H1 (cell line): ENCODE measurements around the gene NMT2. TPM values are rescaled to one million over a fixed set of nuclear protein-coding genes. Genes with fewer than 3 reads are reported as not detected.

Experiments
- CTCF ChIA-PET: fragments of 300-600 bp; sonication (Branson Sonifier 250); formaldehyde crosslinking; loops from one replicate; lab custom pipeline; 2021; ENCODE audit not compliant: partially characterized antibody; lab: Charles Lee
- POLR2A ChIA-PET: fragments of 300-600 bp; sonication (Branson Sonifier 250); formaldehyde crosslinking; loops from one replicate; lab custom pipeline; 2021; ENCODE audit warnings: inconsistent platforms; ENCODE audit not compliant: partially characterized antibody; lab: Charles Lee
- DNase-seq, 2 experiments: peaks; one replicate each; pipeline versions ENCODE4 v3.0.0 to v3.0.0-alpha.2; 2010 to 2022; ENCODE audit warnings: low spot score in 2 of 2, low read depth in 1 of 2, mixed read lengths in 1 of 2
- FAIRE-seq: peaks from 2 replicates; lab custom pipeline; 2011; peaks lifted over from hg19 to GRCh38; lab: Jason Lieb, UNC
- H2AFZ ChIP-seq: 2 replicates; pipeline ENCODE4 v1.8.1; 2012; ENCODE audit warnings: low read length, inconsistent platforms
- H2AK5ac ChIP-seq: 2 replicates; pipeline ENCODE4 v1.6.1; 2013; ENCODE audit warnings: low read depth, low read length
- H2BK120ac ChIP-seq: replicated peaks from 2 replicates; pipeline ENCODE3; 2013; ENCODE audit warnings: low read depth, low read length, inconsistent platforms
- H2BK12ac ChIP-seq: 2 replicates; pipeline ENCODE4 v1.6.1; 2013; ENCODE audit warnings: low read depth, low read length
- H2BK15ac ChIP-seq: 2 replicates; pipeline ENCODE4 v1.6.1; 2013; ENCODE audit warnings: low read length
- H2BK20ac ChIP-seq: 2 replicates; pipeline ENCODE4 v1.6.1; 2013; ENCODE audit warnings: low read length
- H2BK5ac ChIP-seq: 2 replicates; pipeline ENCODE4 v1.6.1; 2013; ENCODE audit warnings: low read depth, low read length
- H3K14ac ChIP-seq: 2 replicates; pipeline ENCODE4 v1.6.1; 2013; ENCODE audit warnings: inconsistent platforms; ENCODE audit not compliant: insufficient read length
- H3K18ac ChIP-seq: 2 replicates; pipeline ENCODE4 v1.6.1; 2013; ENCODE audit warnings: low read length; ENCODE audit errors: extremely low read depth
- H3K23ac ChIP-seq: 2 replicates; pipeline ENCODE4 v1.6.1; 2013; ENCODE audit warnings: inconsistent platforms; ENCODE audit not compliant: insufficient read length
- H3K23me2 ChIP-seq: 2 replicates; pipeline ENCODE4 v1.6.1; 2013; ENCODE audit warnings: low read depth, low read length
- H3K27ac ChIP-seq: 2 replicates; pipeline ENCODE4 v1.6.1; 2011; ENCODE audit warnings: low read depth, low read length, inconsistent platforms
- H3K27me3 ChIP-seq, 4 experiments: replicated peaks in 1 of 4; 1 replicate in 1 of 4; 2 replicates in 3 of 4; pipeline versions ENCODE4 v1.6.1 to v1.8.1; 2011 to 2013; ENCODE audit warnings: low read length in 3 of 4, mild to moderate bottlenecking in 3 of 4, inconsistent platforms in 2 of 4, mixed read lengths in 2 of 4, moderate library complexity in 1 of 4; ENCODE audit not compliant: control insufficient read depth in 3 of 4, insufficient read depth in 3 of 4; ENCODE audit errors: extremely low read depth in 1 of 4
- H3K36me3 ChIP-seq, 4 experiments: 2 replicates each; pipeline versions ENCODE4 v1.6.1 to v1.8.1; 2011 to 2013; ENCODE audit warnings: mild to moderate bottlenecking in 4 of 4, low read length in 3 of 4, moderate library complexity in 2 of 4, control low read depth in 1 of 4, inconsistent platforms in 1 of 4; ENCODE audit not compliant: insufficient read depth in 4 of 4, control insufficient read depth in 2 of 4
- H3K4ac ChIP-seq: replicated peaks from 2 replicates; pipeline ENCODE3; 2013; ENCODE audit warnings: low read length, low read depth, mixed read lengths, inconsistent platforms; ENCODE audit not compliant: insufficient read length
- H3K4me1 ChIP-seq, 4 experiments: replicated peaks in 1 of 4; 1 replicate in 1 of 4; 2 replicates in 3 of 4; pipeline versions ENCODE4 v1.6.1 to v1.8.1; 2011 to 2013; ENCODE audit warnings: low read length in 3 of 4, inconsistent platforms in 2 of 4, mixed read lengths in 1 of 4; ENCODE audit not compliant: insufficient read depth in 4 of 4, control insufficient read depth in 3 of 4
- H3K4me2 ChIP-seq, 2 experiments: 2 replicates each; pipeline versions ENCODE4 v1.6.1 to v1.8.1; 2011 to 2013; ENCODE audit warnings: low read depth in 2 of 2, low read length in 2 of 2, control low read depth in 1 of 2, inconsistent platforms in 1 of 2, mild to moderate bottlenecking in 1 of 2; ENCODE audit not compliant: insufficient read depth in 1 of 2
- H3K4me3 ChIP-seq, 4 experiments: fragments of 200-600, 300-600 bp in 1 of 4; sonication (generic), shearing (Covaris generic), sonication (Bioruptor Twin) in 1 of 4; 2 replicates each; pipeline versions ENCODE4 v1.5.1 to v1.8.1; 2011 to 2016; ENCODE audit warnings: low read length in 4 of 4, low read depth in 3 of 4, control low read depth in 2 of 4, inconsistent platforms in 2 of 4, mild to moderate bottlenecking in 2 of 4, mixed read lengths in 1 of 4, moderate library complexity in 1 of 4; ENCODE audit not compliant: insufficient read depth in 2 of 4; ENCODE audit errors: extremely low read depth in 1 of 4
- H3K56ac ChIP-seq: replicated peaks from 2 replicates; pipeline ENCODE3; 2013; ENCODE audit warnings: low read depth, mild to moderate bottlenecking, mixed read lengths, low read length, inconsistent platforms; ENCODE audit not compliant: insufficient read length
- H3K79me1 ChIP-seq: 2 replicates; pipeline ENCODE4 v1.6.1; 2013; ENCODE audit warnings: low read depth, low read length, control low read depth
- H3K79me2 ChIP-seq, 2 experiments: 2 replicates each; pipeline versions ENCODE4 v1.6.1 to v1.8.1; 2012 to 2013; ENCODE audit warnings: low read length in 2 of 2, mild to moderate bottlenecking in 2 of 2, inconsistent platforms in 1 of 2; ENCODE audit not compliant: insufficient read depth in 2 of 2, control insufficient read depth in 1 of 2
- H3K9ac ChIP-seq, 4 experiments: replicated peaks in 1 of 4; 1 replicate in 1 of 4; 2 replicates in 3 of 4; pipeline versions ENCODE4 v1.6.1 to v1.8.1; 2011 to 2013; ENCODE audit warnings: low read depth in 3 of 4, low read length in 3 of 4, control low read depth in 2 of 4, mild to moderate bottlenecking in 2 of 4, moderate library complexity in 2 of 4, inconsistent platforms in 1 of 4; ENCODE audit errors: extremely low read depth in 1 of 4
- H3K9me3 ChIP-seq, 2 experiments: 2 replicates each; pipeline versions ENCODE4 v1.6.1 to v1.8.1; 2012 to 2013; ENCODE audit warnings: mild to moderate bottlenecking in 2 of 2, moderate library complexity in 2 of 2, control low read depth in 1 of 2, inconsistent platforms in 1 of 2, low read depth in 1 of 2, low read length in 1 of 2, mixed read lengths in 1 of 2; ENCODE audit not compliant: insufficient read depth in 2 of 2
- H4K20me1 ChIP-seq, 2 experiments: replicated peaks in 1 of 2; 2 replicates each; pipeline versions ENCODE3 to v1.8.1; 2011 to 2013; ENCODE audit warnings: inconsistent platforms in 2 of 2, low read length in 2 of 2, mild to moderate bottlenecking in 1 of 2; ENCODE audit not compliant: insufficient read depth in 2 of 2, control insufficient read depth in 1 of 2
- H4K5ac ChIP-seq: 2 replicates; pipeline ENCODE4 v1.6.1; 2013; ENCODE audit warnings: low read length, low read depth, mixed read lengths, inconsistent platforms; ENCODE audit not compliant: insufficient read length
- H4K8ac ChIP-seq: 2 replicates; pipeline ENCODE4 v1.8.0; 2013; ENCODE audit warnings: mild to moderate bottlenecking, moderate library complexity, low read length, inconsistent platforms; ENCODE audit not compliant: insufficient read depth; ENCODE audit errors: extremely low read depth
- H4K91ac ChIP-seq: replicated peaks from 2 replicates; pipeline ENCODE3; 2013; ENCODE audit warnings: low read length, mixed read lengths, inconsistent platforms; ENCODE audit not compliant: insufficient read length
- ASH2L ChIP-seq: fragments of 200-600, 300-600 bp; sonication (generic); IDR thresholded peaks from one replicate; pipeline ENCODE4 v1.7.1; 2017; ENCODE audit warnings: low read length
- BACH1 ChIP-seq: IDR thresholded peaks from 2 replicates; pipeline ENCODE4 v1.6.1; 2012; ENCODE audit warnings: low read length, improper control_type of control experiment
- EZH2 ChIP-seq: fragments of 200-600 bp; sonication (generic); IDR thresholded peaks from 2 replicates; pipeline ENCODE4 v1.7.1; 2012; ENCODE audit warnings: low read depth, mild to moderate bottlenecking, moderate library complexity, low read length, inconsistent platforms; ENCODE audit not compliant: severe bottlenecking
- GABPA ChIP-seq: IDR thresholded peaks from 2 replicates; pipeline ENCODE4 v1.6.1; 2011; ENCODE audit warnings: mild to moderate bottlenecking, low read length, moderate library complexity, borderline replicate concordance; ENCODE audit not compliant: insufficient read depth
- KDM5A ChIP-seq: fragments of 200-600 bp; IDR thresholded peaks from 2 replicates; pipeline ENCODE4 v1.7.1; 2012; ENCODE audit warnings: mild to moderate bottlenecking, low read length, inconsistent platforms, mixed read lengths
- NANOG ChIP-seq: IDR thresholded peaks from 2 replicates; pipeline ENCODE4 v1.6.1; 2011; ENCODE audit warnings: low read length, low read depth, mild to moderate bottlenecking, inconsistent platforms; ENCODE audit not compliant: insufficient read depth, poor library complexity, severe bottlenecking
- RNF2 ChIP-seq: fragments of 200-900, 300-1000 bp; sonication (generic); IDR thresholded peaks from 2 replicates; pipeline ENCODE4 v1.7.1; 2016; ENCODE audit warnings: borderline replicate concordance, low read depth, mild to moderate bottlenecking, antibody characterized with exemption, low read length; ENCODE audit not compliant: poor library complexity, severe bottlenecking; ENCODE audit errors: missing control alignments
- SIN3A ChIP-seq, 2 experiments: IDR thresholded peaks in 1 of 2; conservative IDR thresholded peaks in 1 of 2; 2 replicates each; pipeline ENCODE4 v1.6.1; 2011 to 2012; ENCODE audit warnings: low read length in 2 of 2, improper control_type of control experiment in 1 of 2, low read depth in 1 of 2, mild to moderate bottlenecking in 1 of 2
- SP4 ChIP-seq: IDR thresholded peaks from 2 replicates; pipeline ENCODE4 v1.6.1; 2012; ENCODE audit warnings: low read length, inconsistent platforms
- WGBS, 2 experiments: shearing (Covaris generic) in 1 of 2; methylation state at CpG; one replicate each; pipeline versions ENCODE4 v1.1.6 to v1.1.7; 2013 to 2015; ENCODE audit warnings: low lambda C conversion rate in 2 of 2, mixed read lengths in 2 of 2, inconsistent platforms in 1 of 2, low coverage in 1 of 2, missing lambda C conversion rate in 1 of 2; ENCODE audit not compliant: insufficient replicate concordance in 2 of 2, insufficient coverage in 1 of 2, insufficient read length in 1 of 2; ENCODE audit errors: extremely low coverage in 1 of 2, missing lambda C conversion rate in 1 of 2; 5-methylcytosine and 5-hydroxymethylcytosine counted together
- polyA plus RNA-seq, 7 experiments: library from polyadenylated mRNA; depleted of rRNA in 3 of 7; stranded (reverse) in 5 of 7; unstranded in 2 of 7; fragments of >200 nt in 5 of 7; fragments of 200-250 nt in 2 of 7; gene quantifications; 1 replicate in 5 of 7; 2 replicates in 1 of 7; 4 replicates in 1 of 7; pipeline versions ENCODE4 v1.2.1 to v1.2.3, GENCODE V29; 2011 to 2013; ENCODE audit warnings: missing spikeins in 2 of 7, mixed read lengths in 2 of 7
- total RNA-seq: library from RNA; stranded (reverse); fragmentation: NEBNext Ultra II Directional; extraction: Animal tissue kit (Norgen Biotek cat#: 25700); gene quantifications from 2 replicates; pipeline ENCODE4 v1.2.1, GENCODE V29; 2021
- TF ChIP-seq, protein P1 (sequence below): IDR thresholded peaks from 2 replicates; pipeline ENCODE4 v1.6.1; 2012; ENCODE audit warnings: inconsistent platforms

The NMT2 gene
- total and polyA plus RNA-seq, 2 of the 8 experiments (the other 6 are each of a cell fraction or from before 2014, with no cell fraction given): 4.4 to 15.4 TPM

DNA sequence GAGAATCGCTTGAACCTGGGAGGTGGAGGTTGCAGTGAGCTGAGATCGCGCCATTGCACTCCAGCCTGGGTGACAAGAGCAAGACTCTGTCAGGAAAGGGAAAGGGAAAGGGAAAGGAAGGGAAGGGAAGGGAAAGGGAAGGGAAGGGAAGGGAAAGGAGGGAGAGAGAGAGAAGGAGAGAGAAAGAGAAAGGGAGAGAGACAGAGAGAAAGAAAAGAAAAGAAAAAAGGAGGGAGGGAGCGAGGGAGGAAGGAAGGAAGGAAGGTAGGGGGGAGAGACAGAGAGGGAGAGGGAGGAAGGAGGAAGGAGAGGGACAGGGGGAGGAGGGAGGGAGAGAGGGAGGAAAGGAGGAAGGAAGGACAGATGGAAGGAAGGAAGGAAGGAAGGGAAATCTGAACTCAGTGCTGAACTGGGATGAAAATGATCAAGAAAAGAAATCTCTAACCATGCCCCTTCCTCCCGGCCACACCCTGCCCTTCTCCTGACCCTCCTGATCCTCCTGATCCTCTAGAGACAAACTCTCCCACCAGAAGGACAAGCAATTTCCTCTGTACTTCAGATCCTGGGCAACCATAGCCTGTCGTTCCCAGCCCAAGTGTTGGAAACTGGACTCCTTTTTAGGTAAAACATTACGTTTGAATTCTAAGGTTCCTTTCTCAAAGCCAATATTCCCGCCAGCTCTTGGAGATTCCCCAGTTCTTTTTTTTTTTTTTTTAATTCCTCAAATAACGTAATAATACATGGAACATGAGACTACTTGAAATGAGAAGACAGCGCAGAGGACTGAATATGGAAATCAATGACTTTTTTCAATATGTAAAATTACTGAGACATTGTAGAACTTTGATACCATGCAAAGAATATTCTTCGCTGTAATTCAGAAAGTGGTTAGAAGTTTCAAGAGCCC, 32.1 kb downstream of the NMT2 start:
- no peaks in the 10 kb centered on the region for H3K79me1 ChIP-seq
- no peak overlapping the region for H2BK20ac ChIP-seq
- DNase-seq: no peak
- no peaks in the 10 kb centered on the region for H3K23me2 ChIP-seq
- H3K79me2 ChIP-seq: no peaks in the 10 kb centered on the region
- ChIA-PET CTCF (interaction anchor here (0.6 kb wide), 1 partner anchor 23 kb away, joined by 3 read pairs; no protein-coding TSS in a partner anchor), POLR2A (no interaction called here)
- no peak for FAIRE-seq
- H4K91ac ChIP-seq: no peak overlapping the region
- no peak overlapping the region for H2BK15ac ChIP-seq
- H2AK5ac ChIP-seq: no peak overlapping the region
- no peak overlapping the region for H3K23ac ChIP-seq
- no peak overlapping the region for H3K27ac ChIP-seq
- H4K5ac ChIP-seq: no peak overlapping the region
- 85% methylated on average over 9 of the region's 11 CpGs; no CpG with 5 or more reads in 1 of the 2 experiments for WGBS, 2 experiments
- no peaks in the 10 kb centered on the region for H3K27me3 ChIP-seq
- H3K4ac ChIP-seq: no peak overlapping the region
- no peak overlapping the region for H4K8ac ChIP-seq
- no peak overlapping the region for H3K14ac ChIP-seq
- H2BK120ac ChIP-seq: no peak overlapping the region
- H2AFZ ChIP-seq: no peak overlapping the region
- H3K9ac ChIP-seq: no peak overlapping the region
- H3K36me3 ChIP-seq: peaks cover 0 to 14% (median 9%) of the 10 kb centered on the region in 4 experiments; a peak in 6 of 8 replicates
- no peak overlapping the region for H3K4me2 ChIP-seq
- H3K9me3 ChIP-seq: no peaks in the 10 kb centered on the region
- no peaks in the 10 kb centered on the region for H3K4me1 ChIP-seq
- no peak overlapping the region for H3K18ac ChIP-seq
- no peak overlapping the region for H3K4me3 ChIP-seq
- no peak overlapping the region for H2BK5ac ChIP-seq
- H4K20me1 ChIP-seq: no peaks in the 10 kb centered on the region
- no peak overlapping the region for H3K56ac ChIP-seq
- no peak overlapping the region for H2BK12ac ChIP-seq
- TF ChIP-seq NANOG (no peak), GABPA (no peak), ASH2L (no peak), KDM5A (no peak), BACH1 (no peak), SP4 (no peak), SIN3A (conservative IDR thresholded peaks at IDR 0.05 in 1 of 2, IDR thresholded peaks at IDR 0.05 in 1 of 2; ENCODE audit: low read depth in 1 of 2, low read length in 2 of 2) (no peak), EZH2 (no peak), RNF2 (no peak)
- TF ChIP-seq, protein P1, sequence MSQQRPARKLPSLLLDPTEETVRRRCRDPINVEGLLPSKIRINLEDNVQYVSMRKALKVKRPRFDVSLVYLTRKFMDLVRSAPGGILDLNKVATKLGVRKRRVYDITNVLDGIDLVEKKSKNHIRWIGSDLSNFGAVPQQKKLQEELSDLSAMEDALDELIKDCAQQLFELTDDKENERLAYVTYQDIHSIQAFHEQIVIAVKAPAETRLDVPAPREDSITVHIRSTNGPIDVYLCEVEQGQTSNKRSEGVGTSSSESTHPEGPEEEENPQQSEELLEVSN: no peak
